GM12864 (cell line): Measurements from ENCODE around the gene BBOX1.

Source experiments
- DNase-seq: peaks from one replicate; pipeline ENCODE4 v3.0.0-alpha.2; 2011; ENCODE audit warnings: low read depth
- H3K4me3 ChIP-seq: 2 replicates; pipeline ENCODE4 v1.5.1; 2011; ENCODE audit warnings: mild to moderate bottlenecking, low read depth, low read length, control low read depth
- TF ChIP-seq, protein P1 (sequence below): IDR thresholded peaks from 2 replicates; pipeline ENCODE4 v1.5.1; 2011; ENCODE audit warnings: low read depth, mild to moderate bottlenecking, moderate library complexity, low read length, control low read depth, inconsistent platforms; ENCODE audit errors: missing control alignments

The BBOX1 gene

DNA sequence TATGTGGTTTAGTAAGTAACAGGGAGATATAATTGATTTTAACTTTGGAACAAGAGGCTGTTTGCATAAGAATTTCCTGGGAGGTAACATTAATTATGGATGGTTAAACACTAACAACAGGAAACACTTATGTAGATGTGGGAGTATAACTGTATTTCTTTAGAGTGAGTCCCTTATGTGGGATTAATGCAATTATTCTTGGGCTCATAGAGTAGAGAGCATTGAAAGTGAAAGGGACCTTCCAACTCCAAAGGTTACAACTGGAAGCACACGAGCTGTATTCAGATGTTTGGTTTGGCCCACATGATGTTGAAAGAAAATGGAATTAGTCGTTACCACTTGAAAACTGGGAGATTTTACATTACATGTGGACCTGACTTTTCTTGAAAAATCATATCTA lies 53.5 kb downstream of the BBOX1 start:
- TF ChIP-seq, protein P1, sequence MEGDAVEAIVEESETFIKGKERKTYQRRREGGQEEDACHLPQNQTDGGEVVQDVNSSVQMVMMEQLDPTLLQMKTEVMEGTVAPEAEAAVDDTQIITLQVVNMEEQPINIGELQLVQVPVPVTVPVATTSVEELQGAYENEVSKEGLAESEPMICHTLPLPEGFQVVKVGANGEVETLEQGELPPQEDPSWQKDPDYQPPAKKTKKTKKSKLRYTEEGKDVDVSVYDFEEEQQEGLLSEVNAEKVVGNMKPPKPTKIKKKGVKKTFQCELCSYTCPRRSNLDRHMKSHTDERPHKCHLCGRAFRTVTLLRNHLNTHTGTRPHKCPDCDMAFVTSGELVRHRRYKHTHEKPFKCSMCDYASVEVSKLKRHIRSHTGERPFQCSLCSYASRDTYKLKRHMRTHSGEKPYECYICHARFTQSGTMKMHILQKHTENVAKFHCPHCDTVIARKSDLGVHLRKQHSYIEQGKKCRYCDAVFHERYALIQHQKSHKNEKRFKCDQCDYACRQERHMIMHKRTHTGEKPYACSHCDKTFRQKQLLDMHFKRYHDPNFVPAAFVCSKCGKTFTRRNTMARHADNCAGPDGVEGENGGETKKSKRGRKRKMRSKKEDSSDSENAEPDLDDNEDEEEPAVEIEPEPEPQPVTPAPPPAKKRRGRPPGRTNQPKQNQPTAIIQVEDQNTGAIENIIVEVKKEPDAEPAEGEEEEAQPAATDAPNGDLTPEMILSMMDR: no peak
- H3K4me3 ChIP-seq: no peak overlapping the region
- DNase-seq: no peak

DNA sequence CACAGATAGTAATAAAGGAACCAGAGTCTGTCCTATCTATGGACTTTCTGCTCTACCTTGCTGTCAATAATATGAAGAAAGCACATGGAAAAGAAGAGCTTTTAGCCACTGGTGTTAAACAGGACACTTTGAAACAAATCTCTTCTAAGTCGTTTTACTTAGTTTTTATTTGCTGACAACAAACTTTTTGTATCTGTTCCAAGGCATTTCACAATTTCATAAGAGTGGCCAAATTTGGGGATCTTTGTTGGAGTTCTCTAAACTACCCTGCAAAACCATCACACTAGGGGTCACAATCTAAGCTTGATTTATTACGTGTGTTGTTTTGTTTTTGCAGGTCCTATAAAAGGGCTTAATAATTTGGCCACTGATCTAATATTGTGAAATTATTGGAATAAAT lies 54.4 kb downstream of the BBOX1 start:
- TF ChIP-seq, protein P1: no peak

DNA sequence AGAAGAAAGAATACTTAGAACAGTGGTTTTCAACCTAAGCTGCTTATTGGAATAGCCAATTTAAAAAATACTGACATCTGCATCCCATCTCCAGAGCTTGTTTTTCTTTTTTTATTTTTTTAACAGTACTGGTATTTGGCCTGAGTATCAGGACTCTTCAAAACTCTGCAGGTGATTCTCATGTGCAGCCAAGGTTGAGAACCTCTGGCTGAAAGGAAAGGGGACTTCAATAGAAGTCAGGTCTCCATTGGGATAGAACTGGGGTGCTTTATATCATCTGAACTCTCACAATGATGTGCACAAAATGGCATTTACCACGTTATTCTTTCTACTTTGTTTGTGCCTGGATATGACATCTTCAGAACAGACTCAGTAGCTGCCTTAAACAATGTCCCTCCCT lies 55.3 kb downstream of the BBOX1 start:
- no peak overlapping the region for H3K4me3 ChIP-seq
- DNase-seq: no peak
- TF ChIP-seq, protein P1: no peak

More for the DNA sequence above, 54.4 kb downstream of the BBOX1 start:
- H3K4me3 ChIP-seq: no peak overlapping the region
- DNase-seq: no peak

GRCh38 chr11:27097551-27097950 lies 56.9 kb downstream of the BBOX1 start:
- no peak overlapping the region for H3K4me3 ChIP-seq
- TF ChIP-seq, protein P1: no peak
- DNase-seq: no peak

GRCh38 chr11:27100534-27100933 lies 59.9 kb downstream of the BBOX1 start:
- TF ChIP-seq, protein P1: no peak
- H3K4me3 ChIP-seq: no peak overlapping the region
- no peak for DNase-seq

- no peak for DNase-seq
- TF ChIP-seq, protein P1: no peak
- H3K4me3 ChIP-seq: no peak overlapping the region
Measured at GRCh38 chr11:27107548-27107947, 66.9 kb downstream of the BBOX1 start.

DNA sequence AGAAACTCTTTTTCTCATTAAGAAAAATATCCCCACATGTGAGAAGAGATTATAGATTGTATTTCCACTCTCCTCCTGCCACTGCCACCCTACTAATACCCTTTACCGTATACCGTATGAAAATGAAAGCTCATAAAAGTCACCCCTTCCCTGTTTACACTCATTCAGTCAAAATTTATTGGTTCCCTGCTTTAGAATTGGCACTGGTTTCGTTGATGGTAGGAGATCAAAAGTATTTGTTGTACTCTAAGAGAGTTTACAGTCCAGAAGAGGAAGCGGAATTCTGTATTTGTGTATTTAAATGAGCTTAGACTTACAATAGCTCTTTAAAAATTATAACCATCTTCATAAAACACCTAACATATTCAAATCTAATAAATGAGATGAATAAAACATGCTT lies 68.2 kb downstream of the BBOX1 start:
- TF ChIP-seq, protein P1: no peak
- H3K4me3 ChIP-seq: no peak overlapping the region
- DNase-seq: no peak
